GM12878 (cell line): ENCODE measurements around the gene EHMT2.
"Not testable (repeated sequence)": the region's sequence is repeated elsewhere in the genome, so short reads cannot be mapped to it uniquely, and the experiment has no call there.

ENCODE experiments used
- ETV6 ChIP-seq, 2 experiments: fragments of 450-650 bp in 1 of 2; IDR thresholded peaks in 1 of 2; conservative IDR thresholded peaks in 1 of 2; 2 replicates each; pipeline ENCODE4 v1.6.1; 2014; ENCODE audit warnings: antibody characterized with exemption in 1 of 2, borderline replicate concordance in 1 of 2, low read depth in 1 of 2, mild to moderate bottlenecking in 1 of 2, moderate library complexity in 1 of 2
- FOS ChIP-seq: IDR thresholded peaks from 3 replicates; pipeline ENCODE4 v1.6.1; 2011; ENCODE audit warnings: borderline replicate concordance; ENCODE audit not compliant: insufficient read length; ENCODE audit errors: extremely low read depth
- PAX5 ChIP-seq: IDR thresholded peaks from 2 replicates; pipeline ENCODE4 v1.6.1; 2011; ENCODE audit warnings: low read depth, low read length, borderline replicate concordance
- ZNF384 ChIP-seq: IDR thresholded peaks from 2 replicates; pipeline ENCODE4 v1.6.1; 2012; ENCODE audit warnings: low read depth, mild to moderate bottlenecking, low read length, improper control_type of control experiment, borderline replicate concordance

DNA sequence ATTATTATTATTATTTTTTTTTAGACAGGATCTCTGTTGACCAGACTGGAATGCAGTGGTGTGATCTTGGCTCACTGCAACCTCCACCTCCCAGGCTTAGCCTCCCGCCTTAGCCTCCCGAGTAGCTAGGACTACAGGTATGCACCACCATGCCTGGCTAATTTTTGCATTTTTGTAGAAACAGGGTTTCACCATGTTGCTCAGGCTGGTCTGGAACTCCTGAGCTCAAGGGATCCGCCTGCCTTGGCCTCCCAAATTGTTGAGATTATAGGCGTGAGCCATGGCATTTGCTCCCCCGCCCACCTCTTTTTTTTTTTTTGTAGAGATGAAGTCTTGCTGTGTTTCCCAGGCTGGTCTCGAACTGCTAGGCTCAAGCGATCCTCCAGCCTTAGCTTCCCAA is 11.8 kb upstream of the EHMT2 start:
- TF ChIP-seq ZNF384; PAX5; ETV6 (conservative IDR thresholded peaks at IDR 0.05 in 1 of 2, IDR thresholded peaks at IDR 0.05 in 1 of 2; ENCODE audit: borderline replicate concordance in 1 of 2, low read depth in 1 of 2); FOS: not testable (repeated sequence)
